ENCODE results near the gene DKKL1. TPM values are rescaled to one million over a fixed set of nuclear protein-coding genes. Genes with fewer than 3 reads are reported as not detected.
A peak's percentile ranks its signal among the peaks of the same experiment; 100 is the strongest.

DKKL1 gene
- total RNA-seq, 2 donors from 2014 or later: not detected

GRCh38 chr19:49338691-49339300 lies 24.9 kb upstream of the DKKL1 start:
- H3K27me3 ChIP-seq: no peaks in the 10 kb centered on the region
- intact Hi-C loops (cut with DNase I): no loop called here
- H3K27ac ChIP-seq: peak overlapping the region; percentile 88 to 98 (median 96)
- no peaks in the 10 kb centered on the region for H3K9me3 ChIP-seq
- TF ChIP-seq CTCF (IDR thresholded peaks at IDR 0.05): peak in 2 of 7 experiments; percentile 18 to 21
- peak in 1 of 3 donors; percentile 46 for TF ChIP-seq POLR2A (IDR thresholded peaks at IDR 0.05)
- H3K4me1 ChIP-seq: peaks cover 30% of the 10 kb centered on the region
- 3 to 11% methylated on average over 27 to 30 of the region's 30 CpGs for WGBS, 2 donors
- no peaks in the 10 kb centered on the region for H3K36me3 ChIP-seq (replicated peaks in 1 of 2; ENCODE audit: insufficient read depth in 1 of 2, low read depth in 2 of 2)
- H3K4me3 ChIP-seq: no peak overlapping the region
- peak; percentile 97 to 99 (median 97) for DNase-seq
- peak; percentile 80 for ATAC-seq

- TF ChIP-seq CTCF (IDR thresholded peaks at IDR 0.05) (no peak), POLR2A (IDR thresholded peaks at IDR 0.05) (peak; percentile 59 to 76 (median 74))
- Histone ChIP-seq H3K36me3 (replicated peaks in 1 of 2; ENCODE audit: insufficient read depth in 1 of 2, low read depth in 2 of 2) (peaks cover 0 to under 1% of the 10 kb centered on the region in 2 donors), H3K4me1 (peaks cover 30% of the 10 kb centered on the region), H3K27ac (peak overlapping the region; percentile 88 to 98 (median 96)), H3K4me3 (no peak overlapping the region), H3K9me3 (no peaks in the 10 kb centered on the region), H3K27me3 (no peaks in the 10 kb centered on the region)
- WGBS, 2 donors: 10 to 12% methylated on average over 3 to 45 of the region's 47 CpGs
- ATAC-seq (peak; percentile 87), DNase-seq (peak; percentile 91 to 96 (median 94))
- intact Hi-C loops (cut with DNase I): no loop called here
Measured at GRCh38 chr19:49339301-49340068, 24.2 kb upstream of the DKKL1 start.

- no peak overlapping the region for H3K4me3 ChIP-seq
- WGBS, 2 donors: 6 to 14% methylated on average over 36 of the region's 36 CpGs
- DNase-seq: peak; percentile 90 to 94 (median 92)
- peaks cover 30% of the 10 kb centered on the region for H3K4me1 ChIP-seq
- no peaks in the 10 kb centered on the region for H3K9me3 ChIP-seq
- peak; percentile 67 for ATAC-seq
- peak overlapping the region; percentile 88 to 98 (median 96) for H3K27ac ChIP-seq
- H3K36me3 ChIP-seq (replicated peaks in 1 of 2; ENCODE audit: insufficient read depth in 1 of 2, low read depth in 2 of 2): peaks cover 0 to 4% of the 10 kb centered on the region in 2 donors
- intact Hi-C loops (cut with DNase I): no loop called here
- no peaks in the 10 kb centered on the region for H3K27me3 ChIP-seq
- TF ChIP-seq POLR2A (IDR thresholded peaks at IDR 0.05) (no peak), CTCF (IDR thresholded peaks at IDR 0.05) (no peak)
Measured at GRCh38 chr19:49340069-49340864, 23.4 kb upstream of the DKKL1 start.

- DNase-seq: no peak
- intact Hi-C loops (cut with DNase I): no loop called here
- ATAC-seq: no peak
- no peaks in the 10 kb centered on the region for H3K9me3 ChIP-seq
- TF ChIP-seq CTCF (IDR thresholded peaks at IDR 0.05) (no peak), POLR2A (IDR thresholded peaks at IDR 0.05) (no peak)
- no peak overlapping the region for H3K4me3 ChIP-seq
- peaks cover 30% of the 10 kb centered on the region for H3K4me1 ChIP-seq
- H3K36me3 ChIP-seq (replicated peaks in 1 of 2; ENCODE audit: insufficient read depth in 1 of 2, low read depth in 2 of 2): peaks cover 0 to 7% of the 10 kb centered on the region in 2 donors
- WGBS, 2 donors: 91 to 93% methylated on average over 4 to 11 of the region's 11 CpGs
- H3K27ac ChIP-seq: peak overlapping the region; percentile 88 to 98 (median 96)
- no peaks in the 10 kb centered on the region for H3K27me3 ChIP-seq
Measured at GRCh38 chr19:49340865-49341718, 22.6 kb upstream of the DKKL1 start.
